ENCODE results near the gene ISCU.

Gene ISCU

DNA sequence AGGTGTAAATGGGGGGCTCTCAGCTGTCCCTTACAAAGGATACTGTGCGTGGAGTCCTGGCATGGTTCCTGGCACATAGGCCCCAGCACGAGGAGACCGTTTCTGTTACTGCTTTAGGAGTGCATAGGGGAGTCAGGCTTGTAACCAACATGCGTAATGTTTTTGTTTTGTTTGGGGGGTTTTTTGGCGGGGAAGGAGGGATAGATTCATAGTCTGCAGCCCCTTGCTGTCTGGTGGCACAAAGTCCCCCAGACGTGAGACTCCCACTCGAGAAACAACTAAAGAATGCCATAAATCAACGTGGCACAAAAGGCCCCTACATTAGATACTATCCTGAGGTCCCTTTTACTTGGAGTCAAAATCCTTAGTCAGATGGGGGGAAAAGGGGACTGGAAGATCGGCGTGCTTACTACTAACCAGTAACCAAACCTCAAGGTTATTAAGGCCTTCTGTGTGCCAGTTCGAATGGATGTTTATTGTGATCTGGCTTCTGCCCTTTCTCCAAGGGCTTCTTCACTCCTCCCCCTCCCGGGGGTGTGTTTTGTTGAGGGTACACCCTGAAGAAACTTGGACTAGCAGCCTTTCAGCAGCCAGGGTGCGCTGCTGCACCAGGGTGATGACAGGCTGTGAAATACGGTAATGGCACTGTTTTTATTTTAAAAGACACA, 874 bp downstream of the ISCU start:
- TF ChIP-seq TCF12 (IDR thresholded peaks at IDR 0.05; ENCODE audit: low read depth): 0 out of 2 replicates have a peak, but pooled peaks have one; percentile 38
- no peak; the same call in 1 of the 2 replicates for TF ChIP-seq TAF1 (IDR thresholded peaks at IDR 0.05; ENCODE audit: low read depth)
- no peak for TF ChIP-seq CEBPB (IDR thresholded peaks at IDR 0.05)
- TF ChIP-seq, protein P1, sequence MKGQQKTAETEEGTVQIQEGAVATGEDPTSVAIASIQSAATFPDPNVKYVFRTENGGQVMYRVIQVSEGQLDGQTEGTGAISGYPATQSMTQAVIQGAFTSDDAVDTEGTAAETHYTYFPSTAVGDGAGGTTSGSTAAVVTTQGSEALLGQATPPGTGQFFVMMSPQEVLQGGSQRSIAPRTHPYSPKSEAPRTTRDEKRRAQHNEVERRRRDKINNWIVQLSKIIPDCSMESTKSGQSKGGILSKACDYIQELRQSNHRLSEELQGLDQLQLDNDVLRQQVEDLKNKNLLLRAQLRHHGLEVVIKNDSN (IDR thresholded peaks at IDR 0.05): no peak
- peak; percentile 13; the same call in 1 of the 2 replicates for TF ChIP-seq EP300 (IDR thresholded peaks at IDR 0.05; ENCODE audit: borderline replicate concordance)
- TF ChIP-seq YY1 (IDR thresholded peaks at IDR 0.05; ENCODE audit: low read depth): peak; percentile 59; the same call in 1 of the 2 replicates
- TF ChIP-seq RAD21 (IDR thresholded peaks at IDR 0.05; ENCODE audit: low read depth): peak; percentile 96
- peak; percentile 51; the same call in 1 of the 2 replicates for TF ChIP-seq TEAD4 (IDR thresholded peaks at IDR 0.05)
- no peak for TF ChIP-seq CREB1 (IDR thresholded peaks at IDR 0.05; ENCODE audit: low read depth)
- TF ChIP-seq MAX (IDR thresholded peaks at IDR 0.05): peak; percentile 59
- TF ChIP-seq EGR1 (IDR thresholded peaks at IDR 0.05): no peak
- 0 out of 2 replicates have a peak, but pooled peaks have one; percentile 18 for TF ChIP-seq NFIC (IDR thresholded peaks at IDR 0.05)
- TF ChIP-seq, protein P2, sequence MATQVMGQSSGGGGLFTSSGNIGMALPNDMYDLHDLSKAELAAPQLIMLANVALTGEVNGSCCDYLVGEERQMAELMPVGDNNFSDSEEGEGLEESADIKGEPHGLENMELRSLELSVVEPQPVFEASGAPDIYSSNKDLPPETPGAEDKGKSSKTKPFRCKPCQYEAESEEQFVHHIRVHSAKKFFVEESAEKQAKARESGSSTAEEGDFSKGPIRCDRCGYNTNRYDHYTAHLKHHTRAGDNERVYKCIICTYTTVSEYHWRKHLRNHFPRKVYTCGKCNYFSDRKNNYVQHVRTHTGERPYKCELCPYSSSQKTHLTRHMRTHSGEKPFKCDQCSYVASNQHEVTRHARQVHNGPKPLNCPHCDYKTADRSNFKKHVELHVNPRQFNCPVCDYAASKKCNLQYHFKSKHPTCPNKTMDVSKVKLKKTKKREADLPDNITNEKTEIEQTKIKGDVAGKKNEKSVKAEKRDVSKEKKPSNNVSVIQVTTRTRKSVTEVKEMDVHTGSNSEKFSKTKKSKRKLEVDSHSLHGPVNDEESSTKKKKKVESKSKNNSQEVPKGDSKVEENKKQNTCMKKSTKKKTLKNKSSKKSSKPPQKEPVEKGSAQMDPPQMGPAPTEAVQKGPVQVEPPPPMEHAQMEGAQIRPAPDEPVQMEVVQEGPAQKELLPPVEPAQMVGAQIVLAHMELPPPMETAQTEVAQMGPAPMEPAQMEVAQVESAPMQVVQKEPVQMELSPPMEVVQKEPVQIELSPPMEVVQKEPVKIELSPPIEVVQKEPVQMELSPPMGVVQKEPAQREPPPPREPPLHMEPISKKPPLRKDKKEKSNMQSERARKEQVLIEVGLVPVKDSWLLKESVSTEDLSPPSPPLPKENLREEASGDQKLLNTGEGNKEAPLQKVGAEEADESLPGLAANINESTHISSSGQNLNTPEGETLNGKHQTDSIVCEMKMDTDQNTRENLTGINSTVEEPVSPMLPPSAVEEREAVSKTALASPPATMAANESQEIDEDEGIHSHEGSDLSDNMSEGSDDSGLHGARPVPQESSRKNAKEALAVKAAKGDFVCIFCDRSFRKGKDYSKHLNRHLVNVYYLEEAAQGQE (IDR thresholded peaks at IDR 0.05; ENCODE audit: low read depth): no peak
- peak; percentile 56; the same call in 1 of the 2 replicates for TF ChIP-seq FOXM1 (IDR thresholded peaks at IDR 0.05; ENCODE audit: borderline replicate concordance, low read depth)
- TF ChIP-seq ZBTB7A (IDR thresholded peaks at IDR 0.05; ENCODE audit: low read depth): no peak

DNA sequence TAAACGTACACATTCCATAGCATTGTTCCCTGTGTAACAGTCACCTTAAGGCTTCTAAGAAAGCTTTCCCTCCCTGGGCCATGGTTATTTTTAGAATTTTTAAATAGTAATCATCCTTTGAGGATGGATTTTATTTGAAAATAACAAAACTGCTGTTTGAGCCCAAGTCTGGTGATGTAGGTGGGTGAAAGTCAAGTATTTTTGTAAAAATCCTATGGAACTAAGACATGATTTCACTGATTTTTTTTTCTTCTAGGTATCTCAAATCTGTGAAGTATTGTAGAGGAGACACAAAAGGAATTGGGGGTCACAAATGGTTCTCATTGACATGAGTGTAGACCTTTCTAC, 1.4 kb downstream of the ISCU start:
- TF ChIP-seq NFIC (IDR thresholded peaks at IDR 0.05) (no peak), TAF1 (IDR thresholded peaks at IDR 0.05; ENCODE audit: low read depth) (no peak), CEBPB (IDR thresholded peaks at IDR 0.05) (no peak), FOXM1 (IDR thresholded peaks at IDR 0.05; ENCODE audit: borderline replicate concordance, low read depth) (no peak), CREB1 (IDR thresholded peaks at IDR 0.05; ENCODE audit: low read depth) (no peak), EGR1 (IDR thresholded peaks at IDR 0.05) (no peak), EP300 (IDR thresholded peaks at IDR 0.05; ENCODE audit: borderline replicate concordance) (no peak)
- TF ChIP-seq, protein P1 (IDR thresholded peaks at IDR 0.05): no peak
- TF ChIP-seq, protein P2 (IDR thresholded peaks at IDR 0.05; ENCODE audit: low read depth): no peak

DNA sequence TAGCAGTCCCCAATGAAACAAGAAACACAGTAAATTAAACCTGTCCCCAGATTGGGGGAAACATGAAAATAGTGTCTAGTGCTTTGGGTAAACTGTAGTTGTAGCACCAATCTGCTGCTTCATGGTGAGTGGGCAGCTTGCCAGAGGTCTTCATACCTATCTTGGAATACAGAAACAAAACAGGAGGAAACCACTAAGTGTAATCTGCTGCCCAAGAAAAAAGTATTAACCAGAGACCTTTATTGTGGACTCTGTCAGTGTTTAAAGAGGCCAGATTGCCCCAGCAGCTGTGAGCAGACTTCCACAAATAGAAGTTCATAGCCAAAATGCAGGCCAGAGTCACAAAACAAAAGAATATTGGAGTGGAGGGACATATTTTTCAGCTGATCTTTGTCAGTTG, 2.3 kb downstream of the ISCU start:
- TF ChIP-seq TCF12 (IDR thresholded peaks at IDR 0.05; ENCODE audit: low read depth): no peak
- TF ChIP-seq TAF1 (IDR thresholded peaks at IDR 0.05; ENCODE audit: low read depth): no peak

GRCh38 chr12:108565146-108565545, 2.8 kb downstream of the ISCU start:
- TF ChIP-seq CEBPB (IDR thresholded peaks at IDR 0.05) (no peak), TAF1 (IDR thresholded peaks at IDR 0.05; ENCODE audit: low read depth) (no peak), FOXM1 (IDR thresholded peaks at IDR 0.05; ENCODE audit: borderline replicate concordance, low read depth) (no peak), TCF12 (IDR thresholded peaks at IDR 0.05; ENCODE audit: low read depth) (no peak), YY1 (IDR thresholded peaks at IDR 0.05; ENCODE audit: low read depth) (no peak), MAX (IDR thresholded peaks at IDR 0.05) (no peak), RAD21 (IDR thresholded peaks at IDR 0.05; ENCODE audit: low read depth) (no peak), ZBTB7A (IDR thresholded peaks at IDR 0.05; ENCODE audit: low read depth) (no peak), EGR1 (IDR thresholded peaks at IDR 0.05) (no peak), TEAD4 (IDR thresholded peaks at IDR 0.05) (no peak), CREB1 (IDR thresholded peaks at IDR 0.05; ENCODE audit: low read depth) (no peak), NFIC (IDR thresholded peaks at IDR 0.05) (no peak)
- TF ChIP-seq, protein P2 (IDR thresholded peaks at IDR 0.05; ENCODE audit: low read depth): no peak
- TF ChIP-seq, protein P1 (IDR thresholded peaks at IDR 0.05): no peak

Measured in Ishikawa (cell line).